ENCODE measurements around the gene KRT34.

The KRT34 gene

GRCh38 chr17:41333836-41334235 is 48.3 kb downstream of the KRT34 start:
- no peak for DNase-seq

GRCh38 chr17:41333098-41333497 is 49.0 kb downstream of the KRT34 start:
- no peak for DNase-seq

- no peak for DNase-seq
Measured at GRCh38 chr17:41332239-41332638, 49.9 kb downstream of the KRT34 start.

- no peak for DNase-seq
Measured at GRCh38 chr17:41331606-41332005, 50.5 kb downstream of the KRT34 start.

GRCh38 chr17:41329279-41329948 is 52.7 kb downstream of the KRT34 start:
- peak in 11 of 56 donors; percentile 3 to 39 (median 15) for DNase-seq

GRCh38 chr17:41328207-41328606 is 53.9 kb downstream of the KRT34 start:
- no peak for DNase-seq
